ENCODE measurements around the gene NRXN3. TPM values are rescaled to one million over a fixed set of nuclear protein-coding genes. Genes with fewer than 3 reads are reported as not detected.

NRXN3 gene
- polyA plus RNA-seq, 1 donor (not counting 4 experiments of a cell fraction or from before 2014, with no cell fraction given) = 0.89 TPM

- Histone ChIP-seq H4K20me1 (ENCODE audit: control insufficient read depth, extremely low read depth, insufficient read depth, low read length) (no peaks in the 10 kb centered on the region), H3K27ac (ENCODE audit: control insufficient read depth, insufficient read depth, low read length) (no peak overlapping the region), H3K79me2 (ENCODE audit: control insufficient read depth, insufficient read depth, low read length) (no peaks in the 10 kb centered on the region), H3K27me3 (ENCODE audit: control insufficient read depth, extremely low read depth, insufficient read depth, low read length) (no peaks in the 10 kb centered on the region), H3K9ac (ENCODE audit: control insufficient read depth, extremely low read depth, insufficient read depth, low read length) (no peak overlapping the region), H3K4me1 (ENCODE audit: control insufficient read depth, extremely low read depth, insufficient read depth, low read length) (no peaks in the 10 kb centered on the region), H3K36me3 (ENCODE audit: control insufficient read depth in 2 of 2, extremely low read depth in 1 of 2, insufficient read depth in 2 of 2, low read length in 2 of 2) (no peaks in the 10 kb centered on the region), H3K9me1 (ENCODE audit: control insufficient read depth, extremely low read depth, insufficient read depth, low read length) (no peaks in the 10 kb centered on the region), H3K4me2 (ENCODE audit: control insufficient read depth, extremely low read depth, insufficient read depth, low read depth, low read length) (no peak overlapping the region), H3K9me3 (ENCODE audit: control insufficient read depth, low read depth, low read length) (no peaks in the 10 kb centered on the region), H2AFZ (ENCODE audit: control insufficient read depth, low read length) (no peak overlapping the region), H3K4me3 (ENCODE audit: control insufficient read depth in 2 of 3, extremely low read depth in 1 of 3, insufficient read depth in 2 of 3, low read depth in 1 of 3, low read length in 3 of 3) (no peak overlapping the region)
- DNase-seq (ENCODE audit: low read depth, low spot score) (no peak), FAIRE-seq (no peak)
- dilution Hi-C loops (cut with MboI; ENCODE audit: extremely low pct_ligation_motif_present, low sequenced_read_pairs) = no loop called here
- no peak for TF ChIP-seq EZH2 (IDR thresholded peaks at IDR 0.05; ENCODE audit: low read length)
- no peak for TF ChIP-seq CTCF (optimal IDR thresholded peaks at IDR 0.05 in 1 of 3, IDR thresholded peaks at IDR 0.05 in 1 of 3, conservative IDR thresholded peaks at IDR 0.05 in 1 of 3; ENCODE audit: extremely low read depth in 1 of 3, insufficient read depth in 2 of 3, low read length in 3 of 3)
Measured at GRCh38 chr14:78829274-78829673, 659.1 kb downstream of the NRXN3 start.

DNA sequence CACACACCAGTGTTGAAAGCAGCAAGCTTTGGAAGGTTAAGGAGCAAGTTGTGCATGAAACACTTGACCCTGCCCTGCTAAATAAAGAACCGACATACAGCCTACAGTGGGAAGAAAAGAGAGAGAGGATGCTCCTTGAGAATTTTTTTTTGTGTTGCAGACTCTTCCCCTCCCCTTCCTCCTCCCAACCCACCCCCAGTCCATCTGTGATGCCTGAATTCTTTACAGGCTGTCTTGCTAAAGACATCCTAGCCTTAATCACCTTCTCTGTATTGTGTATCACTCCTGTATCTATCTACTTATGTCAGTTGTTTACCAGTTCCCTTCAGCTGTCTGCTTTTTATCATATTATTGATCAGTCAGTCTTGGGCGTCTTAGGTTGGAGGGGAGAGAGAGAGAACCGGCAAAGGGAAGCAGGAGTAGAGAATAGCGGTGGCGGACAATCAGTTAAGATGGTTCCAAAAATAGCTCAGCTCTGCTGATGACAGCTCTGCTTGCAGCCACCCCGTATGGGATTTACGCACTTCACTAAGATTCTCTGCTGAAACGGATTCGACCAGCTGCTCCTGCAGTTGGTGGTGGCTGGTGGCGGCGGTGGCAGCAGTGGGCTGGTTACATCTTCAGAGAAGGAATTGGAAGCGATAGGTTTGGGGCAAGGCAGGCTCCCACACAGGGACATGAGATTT is 664.7 kb downstream of the NRXN3 start:
- Histone ChIP-seq H3K4me1 (ENCODE audit: control insufficient read depth, extremely low read depth, insufficient read depth, low read length) (no peaks in the 10 kb centered on the region), H3K9ac (ENCODE audit: control insufficient read depth, extremely low read depth, insufficient read depth, low read length) (no peak overlapping the region), H3K27me3 (ENCODE audit: control insufficient read depth, extremely low read depth, insufficient read depth, low read length) (no peaks in the 10 kb centered on the region), H4K20me1 (ENCODE audit: control insufficient read depth, extremely low read depth, insufficient read depth, low read length) (no peaks in the 10 kb centered on the region), H3K4me2 (ENCODE audit: control insufficient read depth, extremely low read depth, insufficient read depth, low read depth, low read length) (no peak overlapping the region), H3K9me3 (ENCODE audit: control insufficient read depth, low read depth, low read length) (no peaks in the 10 kb centered on the region), H3K9me1 (ENCODE audit: control insufficient read depth, extremely low read depth, insufficient read depth, low read length) (no peaks in the 10 kb centered on the region), H2AFZ (ENCODE audit: control insufficient read depth, low read length) (no peak overlapping the region), H3K79me2 (ENCODE audit: control insufficient read depth, insufficient read depth, low read length) (no peaks in the 10 kb centered on the region), H3K4me3 (ENCODE audit: control insufficient read depth in 2 of 3, extremely low read depth in 1 of 3, insufficient read depth in 2 of 3, low read depth in 1 of 3, low read length in 3 of 3) (no peak overlapping the region), H3K36me3 (ENCODE audit: control insufficient read depth in 2 of 2, extremely low read depth in 1 of 2, insufficient read depth in 2 of 2, low read length in 2 of 2) (no peaks in the 10 kb centered on the region), H3K27ac (ENCODE audit: control insufficient read depth, insufficient read depth, low read length) (no peak overlapping the region)
- no peak for DNase-seq (ENCODE audit: low read depth, low spot score)
- TF ChIP-seq CTCF (optimal IDR thresholded peaks at IDR 0.05 in 1 of 3, IDR thresholded peaks at IDR 0.05 in 1 of 3, conservative IDR thresholded peaks at IDR 0.05 in 1 of 3; ENCODE audit: extremely low read depth in 1 of 3, insufficient read depth in 2 of 3, low read length in 3 of 3) (no peak), EZH2 (IDR thresholded peaks at IDR 0.05; ENCODE audit: low read length) (no peak)
- no peak for FAIRE-seq
- dilution Hi-C loops (cut with MboI; ENCODE audit: extremely low pct_ligation_motif_present, low sequenced_read_pairs) = no loop called here
